Measurements from ENCODE around the gene MACROH2A2. TPM values are rescaled to one million over a fixed set of nuclear protein-coding genes. Genes with fewer than 3 reads are reported as not detected.

MACROH2A2 gene
- total and polyA plus RNA-seq, 2 of the 8 experiments (the other 6 are each of a cell fraction or from before 2014, with no cell fraction given): 7.9 to 9.3 TPM

DNA sequence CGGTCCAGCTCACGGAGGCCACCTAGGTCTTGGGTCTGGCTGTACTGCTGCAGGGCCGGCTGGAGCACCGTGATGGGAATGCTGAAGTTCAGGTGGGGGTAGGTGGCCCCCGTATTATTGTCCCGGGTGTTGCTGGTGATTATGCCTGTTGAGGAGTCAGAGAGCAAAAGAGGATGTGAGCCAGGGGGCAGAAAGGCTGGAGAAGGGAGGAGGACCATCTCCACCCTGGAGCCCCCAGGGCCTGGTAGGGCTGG, 87.3 kb downstream of the MACROH2A2 start:
- H3K9me3 ChIP-seq (ENCODE audit: insufficient read depth in 2 of 2, low read depth in 1 of 2, low read length in 1 of 2): no peaks in the 10 kb centered on the region
- H4K5ac ChIP-seq (ENCODE audit: insufficient read length, low read depth, low read length): no peak overlapping the region
- peaks cover 3% of the 10 kb centered on the region; the same call in 1 of the 2 replicates for H3K79me1 ChIP-seq (ENCODE audit: low read depth, low read length)
- no peak overlapping the region for H2BK15ac ChIP-seq (ENCODE audit: low read length)
- H3K23ac ChIP-seq (ENCODE audit: insufficient read length): no peak overlapping the region
- H4K8ac ChIP-seq (ENCODE audit: extremely low read depth, insufficient read depth, low read length): peak overlapping the region; percentile 75; the same call in 1 of the 2 replicates
- no peak overlapping the region for H2BK20ac ChIP-seq (ENCODE audit: low read length)
- no peak overlapping the region for H2BK5ac ChIP-seq (ENCODE audit: low read depth, low read length)
- peaks cover 3 to 4% of the 10 kb centered on the region in 2 experiments for H4K20me1 ChIP-seq (replicated peaks in 1 of 2; ENCODE audit: control insufficient read depth in 1 of 2, insufficient read depth in 2 of 2, low read length in 2 of 2)
- WGBS, 2 experiments (ENCODE audit: extremely low coverage in 1 of 2, insufficient coverage in 1 of 2, insufficient read length in 1 of 2, insufficient replicate concordance in 2 of 2, low coverage in 1 of 2, low lambda C conversion rate in 2 of 2, missing lambda C conversion rate in 1 of 2): 94% methylated on average over 6 of the region's 6 CpGs; no CpG with 5 or more reads in 1 of the 2 experiments
- H3K79me2 ChIP-seq (ENCODE audit: control insufficient read depth in 1 of 2, insufficient read depth in 2 of 2, low read length in 2 of 2): no peaks in the 10 kb centered on the region; a peak in 1 of 4 replicates
- no peak overlapping the region for H4K91ac ChIP-seq (replicated peaks; ENCODE audit: insufficient read length, low read length)
- no peak overlapping the region for H3K56ac ChIP-seq (replicated peaks; ENCODE audit: insufficient read length, low read depth, low read length)
- H3K4me3 ChIP-seq (ENCODE audit: extremely low read depth in 1 of 4, insufficient read depth in 2 of 4, low read depth in 3 of 4, low read length in 4 of 4): no peak overlapping the region
- peaks cover 0 to 3% (median 1%) of the 10 kb centered on the region in 4 experiments; a peak in 3 of 7 replicates for H3K27me3 ChIP-seq (replicated peaks in 1 of 4; ENCODE audit: control insufficient read depth in 3 of 4, extremely low read depth in 1 of 4, insufficient read depth in 3 of 4, low read length in 3 of 4)
- CTCF ChIA-PET (ENCODE audit: partially characterized antibody): interaction anchor here (1.4 to 10.4 kb wide), 3 partner anchors 17 to 171 kb away, joined by 3 to 123 read pairs (median 7); no protein-coding TSS in a partner anchor
- no peaks in the 10 kb centered on the region for H3K36me3 ChIP-seq (ENCODE audit: control insufficient read depth in 2 of 4, insufficient read depth in 4 of 4, low read length in 3 of 4)
- H2BK12ac ChIP-seq (ENCODE audit: low read depth, low read length): no peak overlapping the region
- H2AFZ ChIP-seq (ENCODE audit: low read length): no peak overlapping the region
- POLR2A ChIA-PET (ENCODE audit: partially characterized antibody): interaction anchor here (0.6 kb wide), 1 partner anchor 233 kb away, joined by 3 read pairs; no protein-coding TSS in a partner anchor
- peaks cover under 1 to 6% (median 4%) of the 10 kb centered on the region in 4 experiments; a peak in 3 of 7 replicates for H3K4me1 ChIP-seq (replicated peaks in 1 of 4; ENCODE audit: control insufficient read depth in 3 of 4, insufficient read depth in 4 of 4, low read length in 3 of 4)
- no peak overlapping the region for H3K9ac ChIP-seq (replicated peaks in 1 of 4; ENCODE audit: extremely low read depth in 1 of 4, low read depth in 3 of 4, low read length in 3 of 4)
- H3K14ac ChIP-seq (ENCODE audit: insufficient read length): no peak overlapping the region
- no peak overlapping the region for H2AK5ac ChIP-seq (ENCODE audit: low read depth, low read length)
- no peak overlapping the region for H3K18ac ChIP-seq (ENCODE audit: extremely low read depth, low read length)
- no peak for FAIRE-seq
- H3K27ac ChIP-seq (ENCODE audit: low read depth, low read length): no peak overlapping the region
- H3K4me2 ChIP-seq (ENCODE audit: insufficient read depth in 1 of 2, low read depth in 2 of 2, low read length in 2 of 2): no peak overlapping the region
- H2BK120ac ChIP-seq (replicated peaks; ENCODE audit: low read depth, low read length): no peak overlapping the region
- DNase-seq (ENCODE audit: low read depth in 1 of 2, low spot score in 2 of 2): no peak
- no peak overlapping the region for H3K4ac ChIP-seq (replicated peaks; ENCODE audit: insufficient read length, low read depth, low read length)
- no peaks in the 10 kb centered on the region for H3K23me2 ChIP-seq (ENCODE audit: low read depth, low read length)
- TF ChIP-seq JUN (IDR thresholded peaks at IDR 0.05; ENCODE audit: low read depth, low read length): no peak
- TF ChIP-seq POLR2A (IDR thresholded peaks at IDR 0.05; ENCODE audit: control extremely low read depth in 1 of 2, low read depth in 2 of 2, low read length in 2 of 2): no peak
- no peak for TF ChIP-seq TAF7 (optimal IDR thresholded peaks at IDR 0.05; ENCODE audit: borderline replicate concordance, low read depth, low read length)
- no peak for TF ChIP-seq RXRA (IDR thresholded peaks at IDR 0.05; ENCODE audit: insufficient read depth, low read depth, low read length)
